Measurements from ENCODE around the gene RIPK4.

- no peak for TF ChIP-seq CTCF (IDR thresholded peaks at IDR 0.05)
- no peak for TF ChIP-seq TCF7L2 (IDR thresholded peaks at IDR 0.05; ENCODE audit: low read depth, low read length)
Observed at GRCh38 chr21:41794600-41794999, 27.7 kb upstream of the RIPK4 start.

Data from Panc1 (cell line).